Liver (tissue), 3 donors: Measurements from ENCODE around the gene DCT.

Experiments
- CTCF ChIP-seq: fragments of 150-350 bp; IDR thresholded peaks from 2 replicates; pipeline ENCODE4 v1.5.1; 2017; ENCODE audit warnings: improper control_type of control experiment, low read depth, low read length; ENCODE audit not compliant: missing input control
- SP1 ChIP-seq: IDR thresholded peaks from 2 replicates; pipeline ENCODE4 v1.6.1; 2018; ENCODE audit warnings: antibody characterized with exemption, mild to moderate bottlenecking
- ZBTB33 ChIP-seq: IDR thresholded peaks from 2 replicates; pipeline ENCODE4 v1.6.1; 2016; ENCODE audit warnings: antibody characterized with exemption
- donor health status: healthy.
- donor health status: healthy.

- TF ChIP-seq SP1 (no peak), CTCF (no peak), ZBTB33 (no peak)
These were observed 46.2 kb downstream of the DCT start for GRCh38 chr13:94433055-94433961.
